Measurements from ENCODE around the gene DSCAML1.

GRCh38 chr11:117392979-117393378 lies 404.0 kb downstream of the DSCAML1 start:
- TF ChIP-seq EZH2phosphoT487 (IDR thresholded peaks at IDR 0.05; ENCODE audit: insufficient read depth, low read depth) (no peak), EZH2 (IDR thresholded peaks at IDR 0.05; ENCODE audit: insufficient read depth, poor library complexity, severe bottlenecking) (no peak)
